Cerebellar cortex (tissue), 1 donor: ENCODE results near the gene DCUN1D5.
"Not testable (repeated sequence)": the region's sequence is repeated elsewhere in the genome, so short reads cannot be mapped to it uniquely, and the experiment has no call there.

Source experiments
- DNase-seq: peaks from one replicate; pipeline ENCODE4 v3.0.0-alpha.2; 2015; ENCODE audit warnings: low spot score

Gene DCUN1D5

DNA sequence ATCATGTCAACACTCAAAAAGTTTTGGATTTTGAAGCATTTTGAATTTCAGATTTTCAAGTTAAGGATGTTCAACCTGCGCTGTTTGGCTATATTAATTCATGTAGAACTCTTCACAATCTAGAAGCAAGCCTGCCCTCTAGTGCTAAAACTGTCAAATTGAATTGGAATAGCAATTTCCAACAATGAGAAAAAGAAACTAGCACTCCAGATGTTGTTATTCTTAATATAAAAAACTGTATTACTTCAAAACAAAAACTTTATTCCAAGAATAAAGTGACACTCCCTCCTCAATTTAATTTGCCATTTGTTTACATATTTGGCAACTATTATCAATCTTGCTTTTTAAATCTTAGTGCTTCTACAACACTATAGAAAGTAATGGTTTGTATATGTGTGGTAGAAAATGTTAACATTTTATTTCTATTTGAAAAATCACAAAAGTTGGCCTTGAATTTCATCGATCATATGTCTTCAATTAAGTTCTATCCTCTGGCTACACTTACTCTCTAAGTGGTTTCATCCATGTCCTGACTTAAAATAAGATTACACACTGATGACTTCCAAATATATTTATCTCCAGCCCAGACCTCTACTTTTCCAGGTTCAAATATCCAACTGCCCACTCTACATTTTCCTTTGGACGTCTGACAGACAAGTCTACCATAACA, 36.6 kb downstream of the DCUN1D5 start:
- peak; percentile 41 for DNase-seq

DNA sequence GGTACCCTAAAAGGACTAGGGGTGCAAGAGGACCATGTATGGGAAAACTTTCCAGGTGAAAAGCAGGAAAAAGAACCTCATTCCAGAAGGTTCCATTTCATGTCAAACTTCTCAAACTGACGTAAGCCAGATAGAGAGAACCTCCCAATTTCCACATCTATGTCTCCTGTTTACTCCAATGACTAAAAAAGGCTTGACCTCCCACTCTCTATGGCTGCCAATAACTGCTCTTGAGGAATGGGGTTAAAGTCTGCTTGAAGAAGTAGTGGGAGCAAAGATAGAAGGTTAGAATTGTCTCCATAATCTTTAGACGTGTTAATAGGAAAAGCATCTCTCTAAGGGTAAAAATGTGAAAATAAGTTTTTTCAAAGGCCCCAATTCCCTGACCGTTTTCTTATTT, 38.0 kb downstream of the DCUN1D5 start:
- no peak for DNase-seq

DNA sequence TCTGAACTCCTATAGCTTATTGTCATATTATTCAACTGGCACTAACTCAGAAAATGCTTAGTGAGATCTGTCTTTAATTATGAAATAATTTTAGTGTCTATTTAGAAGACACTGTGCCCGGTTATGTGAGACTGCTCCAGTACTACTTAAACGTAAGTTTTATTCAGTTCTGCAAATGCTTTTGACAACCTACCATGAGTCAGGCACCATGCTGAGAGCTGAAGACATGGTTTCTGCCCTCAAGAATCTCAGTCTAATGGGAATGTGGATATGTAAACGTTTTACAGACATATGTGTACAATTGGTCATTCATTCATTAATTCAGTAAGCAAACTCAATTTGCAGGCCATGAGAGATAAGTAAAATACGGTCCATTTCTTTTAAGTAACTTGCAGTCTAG, 40.0 kb downstream of the DCUN1D5 start:
- DNase-seq = no peak

DNA sequence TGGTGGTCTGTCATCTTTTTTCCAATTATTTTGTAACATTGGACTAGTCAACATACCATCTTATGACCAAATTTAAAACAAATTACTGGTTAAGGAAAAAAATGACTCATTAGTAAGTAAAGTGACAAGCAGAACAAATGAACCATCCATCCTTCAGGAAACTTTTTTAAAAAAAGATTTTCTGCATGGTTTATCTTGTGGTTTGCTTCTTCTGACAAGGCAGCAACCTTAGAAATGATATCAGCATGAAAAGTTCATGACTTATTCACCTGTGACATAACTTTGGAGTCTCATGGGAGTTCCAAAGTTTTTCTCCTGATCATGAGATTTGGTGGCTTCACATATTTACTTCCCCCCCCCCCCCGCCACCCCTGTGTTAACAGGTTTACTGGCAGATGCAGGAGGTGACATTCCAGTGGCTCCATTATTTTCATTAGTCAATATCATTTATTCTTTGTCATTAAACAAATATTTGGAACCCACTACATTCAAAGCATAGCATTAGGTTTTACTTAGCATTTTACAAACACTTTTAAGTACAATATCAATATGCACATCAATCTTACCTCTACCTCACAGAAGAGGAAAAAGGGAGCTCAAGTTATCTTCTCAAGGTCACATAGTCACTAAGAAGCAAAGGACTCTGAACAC, 40.7 kb downstream of the DCUN1D5 start:
- DNase-seq = no peak

DNA sequence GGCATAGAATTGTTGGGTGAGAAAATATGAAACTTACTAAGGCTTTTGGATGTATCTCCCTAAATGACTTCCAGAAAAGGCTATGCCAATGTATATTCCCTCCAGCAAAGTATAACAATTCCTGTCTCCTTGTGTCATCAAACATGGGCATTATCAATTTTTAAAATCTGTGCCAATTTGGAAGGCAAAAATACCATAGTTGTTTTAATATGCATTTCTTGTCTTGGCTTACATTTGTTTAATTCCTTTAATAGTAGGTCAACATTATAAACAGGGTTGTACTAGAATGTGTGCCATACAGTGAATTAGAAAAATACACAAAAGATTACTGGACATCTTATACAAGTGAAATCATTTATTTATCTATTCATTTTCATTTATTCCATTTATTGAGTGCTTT, 41.6 kb downstream of the DCUN1D5 start:
- no peak for DNase-seq

DNA sequence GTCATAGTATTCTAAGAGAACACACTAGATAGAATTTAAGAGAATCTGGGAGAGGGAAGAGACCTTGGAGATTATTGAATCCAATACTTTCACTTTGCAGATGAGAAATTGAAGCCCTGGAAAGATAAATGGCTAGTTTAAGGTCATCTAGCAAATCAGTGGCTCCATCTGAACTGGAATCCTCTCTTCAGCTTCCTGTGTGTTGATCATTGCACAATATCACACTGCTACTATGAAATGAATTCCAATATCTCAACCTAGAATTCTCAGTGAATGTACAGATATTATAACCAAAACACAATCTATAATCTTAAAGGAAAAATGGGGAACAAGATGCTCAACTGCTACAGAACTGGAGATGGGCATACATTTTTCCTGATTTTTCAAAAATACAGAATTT, 44.1 kb downstream of the DCUN1D5 start:
- DNase-seq = no peak

DNA sequence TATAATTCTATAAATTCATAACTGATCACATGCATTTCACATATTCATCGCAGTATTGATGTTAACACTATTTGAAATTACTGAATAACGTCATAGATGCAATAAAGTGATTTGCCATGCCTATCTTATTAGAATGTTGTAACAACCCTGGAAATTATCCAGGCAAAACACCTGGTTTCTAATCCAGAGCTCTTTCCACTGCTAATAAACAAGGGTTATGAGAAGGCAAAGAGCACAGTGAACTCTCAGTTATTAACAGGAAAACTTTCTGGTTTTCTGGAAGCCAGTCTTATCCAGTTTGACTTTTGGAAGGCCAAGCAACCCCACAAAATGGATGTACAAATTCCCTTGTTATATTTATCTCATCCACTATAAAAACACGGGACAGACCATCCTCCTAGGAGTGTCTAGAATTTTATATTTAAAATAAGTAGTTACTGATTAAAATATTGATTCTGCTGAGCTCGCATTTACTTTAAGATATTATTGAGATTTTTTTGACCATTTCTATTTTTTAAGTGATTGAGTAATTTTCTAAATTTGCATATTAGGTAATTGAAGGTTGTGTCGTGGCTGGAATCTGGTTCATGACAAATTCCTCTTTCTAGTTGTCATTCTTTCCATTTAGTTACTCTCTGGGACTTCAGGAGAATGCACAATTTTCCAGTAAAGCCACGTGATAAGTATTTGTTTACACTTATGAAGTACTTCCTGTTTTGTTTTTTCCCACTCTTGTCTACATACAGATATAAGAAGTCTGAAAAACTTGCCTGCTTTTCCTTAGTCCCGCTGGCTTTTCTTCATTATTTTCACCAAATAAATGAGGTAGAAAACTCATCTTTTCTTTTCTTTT, 47.9 kb downstream of the DCUN1D5 start:
- DNase-seq = no peak

DNA sequence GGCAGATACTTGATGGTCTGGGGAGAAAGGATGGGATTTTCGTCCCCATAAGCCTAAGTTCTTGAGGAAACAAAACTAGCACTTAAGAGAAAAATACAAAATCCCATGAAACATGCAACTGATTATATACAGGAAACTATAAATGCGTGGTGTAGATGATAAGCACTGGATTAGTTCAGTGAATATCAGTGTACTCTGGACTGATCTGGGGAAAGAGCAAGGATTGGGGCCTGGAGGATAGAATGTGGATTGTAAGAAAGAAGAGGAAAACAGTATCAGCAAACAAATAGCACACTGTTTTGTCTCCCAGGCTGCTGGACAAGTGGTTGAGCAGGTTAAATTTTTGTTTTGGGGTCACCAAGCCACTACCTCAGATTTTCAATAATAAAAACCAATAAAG, 49.8 kb downstream of the DCUN1D5 start:
- no peak for DNase-seq

DNA sequence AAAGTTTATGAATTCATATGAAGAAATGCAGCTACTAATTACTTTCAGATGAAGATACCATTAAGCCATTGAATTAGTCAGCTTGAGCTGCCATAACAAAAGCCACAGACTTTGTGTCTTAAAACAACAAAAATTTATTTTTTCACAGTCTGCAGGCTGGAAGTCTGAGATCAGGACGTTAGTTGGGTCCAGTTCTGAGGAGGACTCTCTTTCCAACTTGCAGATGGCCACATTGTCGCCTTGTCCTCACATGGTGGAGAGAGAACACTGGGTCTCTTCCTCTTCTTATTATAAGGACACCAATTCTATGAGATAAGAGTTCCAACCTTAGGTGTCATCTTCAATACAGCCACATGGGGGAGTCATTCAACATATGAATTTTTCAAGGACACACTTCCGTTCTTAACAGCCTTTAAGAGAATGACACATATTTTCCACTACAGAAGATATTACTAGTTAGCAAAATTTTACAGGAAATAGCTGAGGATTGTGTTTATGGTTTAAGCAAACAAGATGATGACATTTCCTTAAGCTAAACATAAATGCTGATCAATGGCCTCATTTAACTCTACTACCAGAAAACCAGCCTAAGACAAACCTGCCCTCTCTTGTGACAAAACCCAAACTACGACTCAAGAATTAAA, 56.0 kb downstream of the DCUN1D5 start:
- peak; percentile 46 for DNase-seq

DNA sequence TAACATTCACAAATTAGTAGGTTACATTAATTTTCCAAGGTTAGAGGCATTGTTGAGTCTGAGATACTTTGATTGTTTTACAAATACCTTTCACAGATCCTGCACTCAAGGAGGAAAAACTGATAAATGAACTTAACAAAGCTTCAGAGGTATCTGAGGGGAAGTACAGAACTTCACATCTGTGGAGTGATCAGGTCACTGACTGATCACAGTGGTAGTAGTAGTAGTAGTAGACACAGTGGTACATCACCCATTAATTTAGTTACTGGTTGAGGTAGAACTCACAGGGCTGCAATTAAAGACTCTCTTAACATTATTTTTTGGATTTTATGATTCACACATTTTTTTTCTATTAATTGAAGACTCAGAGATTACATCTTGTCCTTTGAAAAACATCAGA, 56.7 kb downstream of the DCUN1D5 start:
- no peak for DNase-seq

DNA sequence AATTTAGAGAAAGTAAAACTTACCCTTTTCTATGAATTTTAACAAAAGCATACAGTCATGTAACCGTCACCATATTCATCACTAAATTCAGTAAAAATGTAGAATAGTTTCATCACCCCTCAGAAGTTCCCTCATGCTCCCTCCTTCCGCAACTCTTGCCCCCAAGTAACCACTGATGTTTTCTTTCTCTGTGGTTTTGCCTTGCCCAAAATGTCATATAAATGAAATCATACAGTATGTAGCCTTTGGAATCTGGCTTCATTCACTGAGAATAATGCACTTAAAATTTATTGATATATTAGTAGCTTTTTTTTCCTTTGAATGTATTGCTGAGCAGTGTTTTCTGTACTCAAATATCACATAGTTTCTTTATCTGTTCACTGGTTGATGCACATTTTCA, 60.1 kb downstream of the DCUN1D5 start:
- no peak for DNase-seq

DNA sequence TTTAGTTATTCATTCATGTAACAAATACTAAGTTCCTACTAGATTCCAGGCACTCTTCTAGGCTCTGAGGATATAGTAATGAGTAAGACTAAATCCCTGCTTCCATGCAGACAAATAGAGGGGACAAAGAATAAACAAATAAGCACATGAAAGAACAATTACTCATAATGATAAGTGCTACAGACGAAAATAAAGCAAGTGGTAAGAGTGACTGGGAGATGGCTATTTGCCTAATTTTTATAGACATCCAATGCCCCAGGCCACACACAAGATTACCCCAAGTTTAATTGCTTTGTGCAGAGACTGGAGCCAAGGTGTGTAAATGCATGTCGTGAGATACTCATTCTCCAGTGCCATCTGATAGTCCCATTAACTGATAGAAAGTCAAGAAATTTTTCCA, 62.6 kb downstream of the DCUN1D5 start:
- no peak for DNase-seq

DNA sequence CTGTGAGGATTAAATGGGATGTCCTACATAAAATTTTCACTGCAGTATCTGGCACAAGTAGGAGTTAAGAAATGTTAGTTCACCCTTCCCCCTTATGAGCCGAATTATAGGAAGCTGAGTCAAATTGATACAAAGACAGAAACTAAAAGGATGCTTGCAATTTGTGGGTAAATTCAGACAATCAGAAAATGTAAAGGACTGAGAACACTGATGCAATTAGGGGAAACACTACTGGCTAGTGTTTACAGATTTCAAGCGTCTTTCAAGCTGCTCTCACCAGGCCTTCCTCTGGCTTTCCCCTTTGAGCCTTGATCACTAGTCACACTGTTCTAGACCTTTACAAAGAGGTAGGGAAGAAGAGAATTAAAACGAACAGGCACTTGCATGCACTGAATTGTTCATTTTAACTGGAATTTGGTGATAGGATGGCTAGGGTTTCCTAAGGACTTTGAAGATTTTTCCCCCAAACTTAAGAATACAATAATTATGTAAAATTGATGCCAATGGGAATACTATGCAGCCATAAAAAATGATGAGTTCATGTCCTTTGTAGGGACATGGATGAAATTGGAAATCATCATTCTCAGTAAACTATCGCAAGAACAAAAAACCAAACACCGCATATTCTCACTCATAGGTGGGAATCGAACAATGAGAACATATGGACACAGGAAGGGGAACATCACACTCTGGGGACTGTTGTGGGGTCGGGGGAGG, 63.5 kb downstream of the DCUN1D5 start:
- DNase-seq = not testable (repeated sequence)

DNA sequence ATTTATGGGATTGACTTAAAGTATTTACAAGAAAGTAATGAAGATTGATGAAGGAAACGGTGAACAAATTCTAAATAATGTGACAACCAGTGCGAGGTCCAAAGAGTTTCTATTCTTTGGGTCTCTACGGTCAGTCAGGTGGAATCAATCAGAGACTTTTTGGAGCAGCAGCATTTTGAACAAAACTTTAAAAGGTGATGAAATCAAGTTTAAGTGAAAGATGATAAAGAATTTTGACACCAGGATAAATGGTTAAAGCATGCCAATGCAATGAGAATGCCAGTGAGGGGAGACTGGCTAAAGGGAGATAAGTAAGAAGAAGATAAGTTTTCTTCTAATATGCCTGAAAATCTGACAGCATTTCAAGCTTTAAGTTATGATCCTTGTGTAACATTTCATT, 67.9 kb downstream of the DCUN1D5 start:
- no peak for DNase-seq

DNA sequence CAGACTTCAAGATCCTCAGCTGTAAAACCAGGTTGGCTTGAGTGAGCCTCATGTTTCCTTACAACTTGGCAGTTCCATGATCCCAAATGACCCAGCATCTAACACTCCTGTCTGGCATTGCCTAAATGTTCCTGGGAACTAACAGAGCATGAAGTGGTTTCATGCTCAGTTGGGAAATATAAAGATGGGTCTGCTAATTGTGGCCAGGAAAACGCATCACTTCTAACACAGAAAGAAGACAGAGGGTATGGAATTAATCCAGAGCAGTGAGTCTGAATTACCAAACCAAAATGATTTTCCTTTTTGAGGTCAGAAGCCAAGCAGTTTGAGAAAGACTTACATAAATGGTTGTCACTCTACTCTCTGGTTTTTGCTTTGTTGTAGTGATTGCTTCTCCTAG, 75.9 kb downstream of the DCUN1D5 start:
- no peak for DNase-seq

DNA sequence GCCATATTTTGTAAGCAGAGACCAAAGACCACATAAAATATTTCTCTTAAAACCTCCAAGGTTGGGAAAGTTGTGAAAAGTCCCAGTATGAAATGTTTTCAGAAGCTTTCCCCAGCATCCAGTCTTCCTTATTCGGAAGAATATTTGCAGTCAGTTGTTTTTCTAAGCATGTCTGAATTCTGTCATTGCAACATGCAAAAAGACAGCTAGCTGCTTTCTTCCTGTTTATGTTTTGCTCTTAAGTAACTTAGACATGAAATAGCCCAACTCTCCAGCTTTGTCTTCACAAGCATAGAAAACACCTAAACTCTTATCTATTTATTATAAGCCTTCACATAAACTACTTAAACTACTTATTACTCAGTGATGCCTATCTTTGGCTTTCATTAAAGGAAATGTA, 78.5 kb downstream of the DCUN1D5 start:
- DNase-seq = no peak
